HepG2 (cell line): Measurements from ENCODE around the gene NFAT5. TPM values are rescaled to one million over a fixed set of nuclear protein-coding genes. Genes with fewer than 3 reads are reported as not detected.

ENCODE experiments used
- AGO2 ChIP-seq: fragments of 200-400 bp; formaldehyde crosslinking; optimal IDR thresholded peaks from 2 replicates; pipeline ENCODE3; 2017; ENCODE audit warnings: mild to moderate bottlenecking, low read depth, low read length, moderate library complexity
- ASH2L ChIP-seq: fragments of 300-600, 200-600 bp; sonication (generic); IDR thresholded peaks from 2 replicates; pipeline ENCODE4 v1.7.0; 2017; ENCODE audit warnings: low read depth, mild to moderate bottlenecking, moderate library complexity, mixed read lengths, low read length; ENCODE audit not compliant: insufficient read length
- CHD2 ChIP-seq: IDR thresholded peaks from 2 replicates; pipeline ENCODE4 v1.6.1; 2011; ENCODE audit warnings: low read depth, low read length, improper control_type of control experiment
- HNRNPLL ChIP-seq: fragments of 200-400 bp; formaldehyde crosslinking; IDR thresholded peaks from 2 replicates; pipeline ENCODE4 v1.6.1; 2017; ENCODE audit warnings: mild to moderate bottlenecking, low read depth, low read length; ENCODE audit not compliant: poor library complexity, severe bottlenecking
- PHF8 ChIP-seq: sonication (generic); formaldehyde crosslinking; IDR thresholded peaks from 2 replicates; pipeline ENCODE4 v1.5.0; 2020; ENCODE audit warnings: missing genetic modification reagents
- RAD21 ChIP-seq: fragments of 450-650 bp; formaldehyde crosslinking; IDR thresholded peaks from 2 replicates; pipeline ENCODE4 v1.5.0; 2020; ENCODE audit warnings: mild to moderate bottlenecking
- RXRA ChIP-seq: sonication (generic); formaldehyde crosslinking; IDR thresholded peaks from 2 replicates; pipeline ENCODE4 v1.5.1; 2020; ENCODE audit warnings: missing genetic modification reagents
- SATB2 ChIP-seq: sonication (generic); formaldehyde crosslinking; IDR thresholded peaks from 2 replicates; pipeline ENCODE4 v1.5.0; 2020; ENCODE audit warnings: missing genetic modification reagents
- ZBTB21 ChIP-seq: sonication (generic); formaldehyde crosslinking; IDR thresholded peaks from 2 replicates; pipeline ENCODE4 v1.4.0; 2020; ENCODE audit warnings: missing genetic modification reagents
- ZFP82 ChIP-seq: sonication (generic); formaldehyde crosslinking; IDR thresholded peaks from 2 replicates; pipeline ENCODE4 v1.5.1; 2020; ENCODE audit warnings: mild to moderate bottlenecking, missing genetic modification reagents, borderline replicate concordance
- ZNF121 ChIP-seq: sonication (generic); formaldehyde crosslinking; IDR thresholded peaks from 2 replicates; pipeline ENCODE4 v1.5.0; 2020; ENCODE audit warnings: mild to moderate bottlenecking, missing genetic modification reagents
- ZNF280B ChIP-seq: sonication (generic); formaldehyde crosslinking; IDR thresholded peaks from 2 replicates; pipeline ENCODE4 v1.5.0; 2020; ENCODE audit warnings: missing genetic modification reagents, mild to moderate bottlenecking, borderline replicate concordance
- ZNF446 ChIP-seq: sonication (generic); formaldehyde crosslinking; IDR thresholded peaks from 2 replicates; pipeline ENCODE4 v1.5.0; 2020; ENCODE audit warnings: mild to moderate bottlenecking, missing genetic modification reagents
- ZSCAN20 ChIP-seq: sonication (generic); formaldehyde crosslinking; IDR thresholded peaks from 2 replicates; pipeline ENCODE4 v1.4.0; 2020; ENCODE audit warnings: missing genetic modification reagents, mild to moderate bottlenecking, borderline replicate concordance
- polyA plus RNA-seq, 8 experiments: library from polyadenylated mRNA; depleted of rRNA in 3 of 8; stranded (reverse) in 7 of 8; unstranded in 1 of 8; fragments of >200 nt; fragmentation: Illumina TruSeq in 4 of 8; extraction: Trizol in 4 of 8; gene quantifications; 2 replicates each; pipeline versions ENCODE4 v1.2.1 to v1.2.3, GENCODE V29; 2011 to 2016; ENCODE audit warnings: low read depth in 4 of 8, missing spikeins in 1 of 8, mixed read lengths in 1 of 8; ENCODE audit not compliant: insufficient read depth in 1 of 8
- total RNA-seq, 5 experiments: library from RNA; depleted of rRNA; stranded (reverse); fragments of >200 nt; fragmentation: Illumina TruSeq; extraction: Trizol; gene quantifications; 2 replicates each; pipeline ENCODE4 v1.2.3, GENCODE V29; 2016; ENCODE audit warnings: low read depth in 1 of 5
- TF ChIP-seq, protein P1 (sequence below): sonication (generic); formaldehyde crosslinking; IDR thresholded peaks from 2 replicates; pipeline ENCODE4 v1.5.1; 2020; ENCODE audit warnings: missing genetic modification reagents, mild to moderate bottlenecking, borderline replicate concordance

The NFAT5 gene
- total and polyA plus RNA-seq, 2 of the 13 experiments (the other 11 are each of a cell fraction or from before 2014, with no cell fraction given) = 20.5 to 54.3 TPM

DNA sequence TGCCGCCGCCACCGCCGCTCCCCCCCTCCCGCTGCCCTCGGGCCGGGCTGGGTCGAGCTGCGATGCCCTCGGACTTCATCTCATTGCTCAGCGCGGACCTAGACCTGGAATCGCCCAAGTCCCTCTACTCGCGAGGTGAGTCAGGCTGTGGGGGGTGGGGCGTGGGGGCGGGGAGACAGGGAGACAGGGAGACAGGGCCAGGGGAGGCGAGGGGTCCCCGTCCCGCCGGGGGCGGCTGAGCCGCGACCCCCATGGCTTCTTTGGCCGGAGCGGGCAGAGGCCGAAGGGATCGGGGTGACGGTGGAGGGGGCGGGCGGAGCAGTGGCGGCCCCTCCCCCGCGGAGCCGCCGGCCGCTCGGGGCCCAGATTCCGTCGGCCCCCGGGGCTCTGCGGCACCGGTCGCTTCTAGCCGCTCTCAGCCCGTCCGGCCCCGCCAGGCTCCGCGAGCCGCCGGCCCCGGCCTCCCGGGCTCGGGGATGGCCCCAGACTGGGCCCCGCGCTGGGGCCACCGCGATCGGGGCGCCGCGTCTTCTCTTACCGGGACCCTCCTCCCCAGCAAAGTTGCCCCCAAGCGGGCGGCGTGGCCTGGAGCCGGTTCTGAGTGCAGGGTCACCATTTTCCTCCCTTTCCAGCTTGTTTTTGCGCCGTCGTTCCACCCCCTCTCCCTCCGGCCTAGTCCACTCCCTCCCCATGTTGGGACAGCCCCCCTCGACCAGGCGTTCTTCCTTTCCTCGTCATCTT, 644 bp downstream of the NFAT5 start (continued):
- TF ChIP-seq RXRA (CRISPR knock-in tag) (0 out of 2 replicates have a peak, but pooled peaks have one; percentile 39), PHF8 (peak; percentile 67), ASH2L (peak; percentile 62), SATB2 (CRISPR knock-in tag) (no peak), ZNF280B (CRISPR knock-in tag) (peak; percentile 12; the same call in 1 of the 2 replicates), ZNF446 (CRISPR knock-in tag) (0 out of 2 replicates have a peak, but pooled peaks have one; percentile 7), ZBTB21 (CRISPR knock-in tag) (no peak), RAD21 (CRISPR knock-in tag) (peak; percentile 38), ZFP82 (CRISPR knock-in tag) (0 out of 2 replicates have a peak, but pooled peaks have one; percentile 15), ZNF121 (CRISPR knock-in tag) (peak; percentile 13; the same call in 1 of the 2 replicates), AGO2 (peak; percentile 89), HNRNPLL (peak; percentile 9), ZSCAN20 (CRISPR knock-in tag) (peak; percentile 63; the same call in 1 of the 2 replicates), CHD2 (peak; percentile 75)
- TF ChIP-seq, protein P1, sequence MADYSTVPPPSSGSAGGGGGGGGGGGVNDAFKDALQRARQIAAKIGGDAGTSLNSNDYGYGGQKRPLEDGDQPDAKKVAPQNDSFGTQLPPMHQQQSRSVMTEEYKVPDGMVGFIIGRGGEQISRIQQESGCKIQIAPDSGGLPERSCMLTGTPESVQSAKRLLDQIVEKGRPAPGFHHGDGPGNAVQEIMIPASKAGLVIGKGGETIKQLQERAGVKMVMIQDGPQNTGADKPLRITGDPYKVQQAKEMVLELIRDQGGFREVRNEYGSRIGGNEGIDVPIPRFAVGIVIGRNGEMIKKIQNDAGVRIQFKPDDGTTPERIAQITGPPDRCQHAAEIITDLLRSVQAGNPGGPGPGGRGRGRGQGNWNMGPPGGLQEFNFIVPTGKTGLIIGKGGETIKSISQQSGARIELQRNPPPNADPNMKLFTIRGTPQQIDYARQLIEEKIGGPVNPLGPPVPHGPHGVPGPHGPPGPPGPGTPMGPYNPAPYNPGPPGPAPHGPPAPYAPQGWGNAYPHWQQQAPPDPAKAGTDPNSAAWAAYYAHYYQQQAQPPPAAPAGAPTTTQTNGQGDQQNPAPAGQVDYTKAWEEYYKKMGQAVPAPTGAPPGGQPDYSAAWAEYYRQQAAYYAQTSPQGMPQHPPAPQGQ (CRISPR knock-in tag) = no peak
